ENCODE measurements around the gene SPAG6. TPM values are rescaled to one million over a fixed set of nuclear protein-coding genes. Genes with fewer than 3 reads are reported as not detected.

Gene SPAG6
- total and polyA plus RNA-seq, 9 of the 15 experiments (the other 6 are each of a cell fraction or from before 2014, with no cell fraction given) = 3.5 to 23.1 (median 11.8) TPM

DNA sequence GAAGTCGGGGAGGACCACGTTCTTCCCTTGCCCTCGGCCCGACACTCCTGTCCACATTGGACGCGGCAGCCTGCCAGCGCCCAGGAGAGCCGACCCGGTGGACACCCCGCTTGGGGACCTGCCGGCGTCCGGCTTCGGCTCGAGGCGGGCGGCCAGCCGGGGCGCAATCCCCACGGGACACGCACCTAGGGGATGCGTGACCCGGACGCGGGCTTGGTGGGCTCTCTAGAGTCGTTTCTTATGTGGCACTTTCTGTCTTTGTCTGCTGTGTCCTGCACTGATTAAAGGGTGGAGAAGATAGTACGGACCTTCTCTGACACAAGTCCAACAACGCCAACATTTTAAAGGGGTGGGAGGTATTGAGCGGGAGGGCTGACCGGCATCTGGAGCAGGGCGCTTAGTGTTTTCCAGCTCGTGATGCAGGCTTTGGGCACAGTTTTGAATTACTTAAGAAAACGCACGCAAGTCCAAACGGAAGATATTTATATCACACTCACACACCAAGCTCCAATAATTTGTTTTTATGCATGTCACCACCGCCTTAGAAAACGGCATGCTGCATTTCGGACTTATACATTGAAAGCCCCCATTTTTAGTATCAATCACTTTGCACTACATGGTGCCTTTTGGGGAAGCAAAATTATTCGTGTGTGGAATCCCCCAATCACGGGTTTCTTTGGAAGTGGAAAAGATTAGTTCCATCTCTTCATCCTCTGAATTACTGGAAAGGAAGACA, 3.9 kb upstream of the SPAG6 start (continued):
- TF ChIP-seq, protein P1, sequence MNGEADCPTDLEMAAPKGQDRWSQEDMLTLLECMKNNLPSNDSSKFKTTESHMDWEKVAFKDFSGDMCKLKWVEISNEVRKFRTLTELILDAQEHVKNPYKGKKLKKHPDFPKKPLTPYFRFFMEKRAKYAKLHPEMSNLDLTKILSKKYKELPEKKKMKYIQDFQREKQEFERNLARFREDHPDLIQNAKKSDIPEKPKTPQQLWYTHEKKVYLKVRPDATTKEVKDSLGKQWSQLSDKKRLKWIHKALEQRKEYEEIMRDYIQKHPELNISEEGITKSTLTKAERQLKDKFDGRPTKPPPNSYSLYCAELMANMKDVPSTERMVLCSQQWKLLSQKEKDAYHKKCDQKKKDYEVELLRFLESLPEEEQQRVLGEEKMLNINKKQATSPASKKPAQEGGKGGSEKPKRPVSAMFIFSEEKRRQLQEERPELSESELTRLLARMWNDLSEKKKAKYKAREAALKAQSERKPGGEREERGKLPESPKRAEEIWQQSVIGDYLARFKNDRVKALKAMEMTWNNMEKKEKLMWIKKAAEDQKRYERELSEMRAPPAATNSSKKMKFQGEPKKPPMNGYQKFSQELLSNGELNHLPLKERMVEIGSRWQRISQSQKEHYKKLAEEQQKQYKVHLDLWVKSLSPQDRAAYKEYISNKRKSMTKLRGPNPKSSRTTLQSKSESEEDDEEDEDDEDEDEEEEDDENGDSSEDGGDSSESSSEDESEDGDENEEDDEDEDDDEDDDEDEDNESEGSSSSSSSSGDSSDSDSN (IDR thresholded peaks at IDR 0.05; ENCODE audit: borderline replicate concordance in 1 of 2, low read depth in 2 of 2, low read length in 2 of 2) = peak in 1 of 2 experiments; percentile 81; a peak in 1 of 4 replicates
- TF ChIP-seq TAF7 (tag; IDR thresholded peaks at IDR 0.05) (0 out of 2 replicates have a peak, but pooled peaks have one; percentile 2), CBX1 (IDR thresholded peaks at IDR 0.05; ENCODE audit: low read depth) (0 out of 2 replicates have a peak, but pooled peaks have one; percentile 12), FOXA3 (CRISPR knock-in tag; conservative IDR thresholded peaks at IDR 0.05 in 1 of 2, IDR thresholded peaks at IDR 0.05 in 1 of 2) (peak in 1 of 2 experiments; percentile 27; a peak in 1 of 4 replicates), BRCA1 (IDR thresholded peaks at IDR 0.05) (no peak), BRCA1 (CRISPR knock-in tag; IDR thresholded peaks at IDR 0.05) (no peak), SP1 (CRISPR knock-in tag; IDR thresholded peaks at IDR 0.05) (no peak), CTCF (IDR thresholded peaks at IDR 0.05 in 2 of 3, conservative IDR thresholded peaks at IDR 0.05 in 1 of 3; ENCODE audit: insufficient read depth in 2 of 3, low read depth in 1 of 3, low read length in 3 of 3) (0 out of 6 replicates have a peak, but pooled peaks of 1 of the 3 experiments have one; percentile 14), HDAC3 (IDR thresholded peaks at IDR 0.05; ENCODE audit: borderline replicate concordance, partially characterized antibody) (no peak), ZFP36 (IDR thresholded peaks at IDR 0.05; ENCODE audit: low read depth, low read length, partially characterized antibody) (no peak), GABPB1 (CRISPR knock-in tag; IDR thresholded peaks at IDR 0.05) (peak; percentile 64; the same call in 1 of the 2 replicates), ZBTB17 (CRISPR knock-in tag; IDR thresholded peaks at IDR 0.05) (no peak), POLR2B (IDR thresholded peaks at IDR 0.05; ENCODE audit: low read depth, partially characterized antibody) (peak; percentile 45), FUS (optimal IDR thresholded peaks at IDR 0.05; ENCODE audit: low read depth, low read length) (no peak), SIX5 (IDR thresholded peaks at IDR 0.05; ENCODE audit: borderline replicate concordance in 1 of 2, insufficient read depth in 1 of 2, low read depth in 1 of 2, low read length in 2 of 2) (no peak), SUPT5H (IDR thresholded peaks at IDR 0.05) (peak; percentile 27; the same call in 1 of the 2 replicates), SMARCC2 (IDR thresholded peaks at IDR 0.05; ENCODE audit: low read depth) (no peak), CCNT2 (IDR thresholded peaks at IDR 0.05; ENCODE audit: borderline replicate concordance, extremely low read depth, insufficient read length, low read depth, low read length) (peak; percentile 12)
- TF ChIP-seq, protein P2, sequence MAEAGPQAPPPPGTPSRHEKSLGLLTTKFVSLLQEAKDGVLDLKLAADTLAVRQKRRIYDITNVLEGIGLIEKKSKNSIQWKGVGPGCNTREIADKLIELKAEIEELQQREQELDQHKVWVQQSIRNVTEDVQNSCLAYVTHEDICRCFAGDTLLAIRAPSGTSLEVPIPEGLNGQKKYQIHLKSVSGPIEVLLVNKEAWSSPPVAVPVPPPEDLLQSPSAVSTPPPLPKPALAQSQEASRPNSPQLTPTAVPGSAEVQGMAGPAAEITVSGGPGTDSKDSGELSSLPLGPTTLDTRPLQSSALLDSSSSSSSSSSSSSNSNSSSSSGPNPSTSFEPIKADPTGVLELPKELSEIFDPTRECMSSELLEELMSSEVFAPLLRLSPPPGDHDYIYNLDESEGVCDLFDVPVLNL (CRISPR knock-in tag; IDR thresholded peaks at IDR 0.05; ENCODE audit: low read depth) = no peak
